ENCODE data around the gene CELF4.

GRCh38 chr18:37246779-37247340 lies 318.7 kb downstream of the CELF4 start:
- TF ChIP-seq REST (IDR thresholded peaks at IDR 0.05; ENCODE audit: low read depth) (no peak), EP300 (IDR thresholded peaks at IDR 0.05; ENCODE audit: borderline replicate concordance) (no peak), RAD21 (IDR thresholded peaks at IDR 0.05; ENCODE audit: low read depth) (no peak)

All from Ishikawa (cell line).